ENCODE data around the gene DNTT.

Gene DNTT

DNA sequence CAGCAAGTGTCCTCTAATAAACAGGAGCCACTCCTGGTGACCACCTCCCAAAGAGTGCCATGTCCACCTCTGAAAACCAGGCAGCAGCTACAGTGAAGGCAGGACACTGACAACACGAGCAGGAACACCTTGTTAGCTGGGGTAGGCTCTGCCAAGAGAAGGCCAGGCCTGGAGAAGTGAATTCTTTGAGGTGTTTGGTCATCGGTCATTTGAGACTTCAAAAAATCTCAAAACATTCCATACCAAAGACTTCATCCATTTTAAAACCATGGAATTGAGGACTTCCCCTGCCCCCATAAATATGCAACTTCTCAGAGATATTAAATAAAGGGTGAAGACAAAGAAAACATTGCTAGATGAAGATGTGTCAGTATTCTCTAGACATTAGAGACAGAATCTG is 82.9 kb downstream of the DNTT start:
- FAIRE-seq: no peak

- no peak for FAIRE-seq
Observed at GRCh38 chr10:96387601-96388000, 83.4 kb downstream of the DNTT start.
